ENCODE measurements around the gene CEACAM3. TPM values are rescaled to one million over a fixed set of nuclear protein-coding genes. Genes with fewer than 3 reads are reported as not detected.

The CEACAM3 gene
- polyA plus RNA-seq, 3 donors = 5.9 to 11.8 (median 11.3) TPM

- TF ChIP-seq CTCF (IDR thresholded peaks at IDR 0.05) = no peak
These were observed 5.4 kb downstream of the CEACAM3 start for GRCh38 chr19:41801792-41802211.

GRCh38 chr19:41802770-41803169 lies 6.4 kb downstream of the CEACAM3 start:
- WGBS (ENCODE audit: insufficient coverage) = 0% methylated on average over 1 of the region's 2 CpGs
- peak overlapping the region; percentile 90 to 95 for H3K27ac ChIP-seq (ENCODE audit: low read depth in 1 of 2, low read length in 2 of 2)
- H3K9ac ChIP-seq (ENCODE audit: insufficient read depth, low read length, poor library complexity, severe bottlenecking) = peak overlapping the region; percentile 51
- peaks cover 69 to 86% of the 10 kb centered on the region in 2 donors for H3K4me1 ChIP-seq (ENCODE audit: control insufficient read depth in 1 of 2, insufficient read depth in 2 of 2, low read length in 2 of 2)
- H3K79me2 ChIP-seq (ENCODE audit: insufficient read depth, low read length) = peaks cover 9% of the 10 kb centered on the region
- no peaks in the 10 kb centered on the region for H3K36me3 ChIP-seq (replicated peaks in 1 of 2; ENCODE audit: control insufficient read depth in 1 of 2, insufficient read depth in 2 of 2, low read length in 2 of 2)
- no peaks in the 10 kb centered on the region for H4K20me1 ChIP-seq (ENCODE audit: insufficient read depth, low read length)
- peaks cover 0 to 9% of the 10 kb centered on the region in 2 donors for H3K9me3 ChIP-seq (replicated peaks in 1 of 2; ENCODE audit: control insufficient read depth in 1 of 2, insufficient read depth in 1 of 2, low read length in 2 of 2)
- Mint-ChIP-seq H3K27ac (peak overlapping the region; percentile 92 to 98 (median 97)), H3K27me3 (ENCODE audit: low read depth in 3 of 3) (peaks cover 0 to 7% (median 3%) of the 10 kb centered on the region in 3 donors), H3K9me3 (peaks cover 5 to 13% (median 8%) of the 10 kb centered on the region in 7 donors), H3K4me3 (no peak overlapping the region), H3K4me1 (peaks cover 81% of the 10 kb centered on the region), H3K36me3 (peaks cover 22 to 49% of the 10 kb centered on the region in 2 donors)
- intact Hi-C loops (cut with micrococcal nuclease) = no loop called here
- no peaks in the 10 kb centered on the region for H3K27me3 ChIP-seq (ENCODE audit: control insufficient read depth in 2 of 2, insufficient read depth in 2 of 2, low read length in 2 of 2)
- H2AFZ ChIP-seq (ENCODE audit: insufficient read depth, low read depth, low read length, poor library complexity, severe bottlenecking) = peak overlapping the region; percentile 31
- peak overlapping the region in 1 of 3 experiments; percentile 47 for H3K4me3 ChIP-seq (replicated peaks in 1 of 3; ENCODE audit: low read depth in 2 of 3, low read length in 3 of 3)
- no peak for TF ChIP-seq CTCF (IDR thresholded peaks at IDR 0.05)
- peak overlapping the region; percentile 59 for H3K4me2 ChIP-seq (replicated peaks; ENCODE audit: extremely low read depth, low read length, poor library complexity, severe bottlenecking)
- no peak for DNase-seq

More at GRCh38 chr19:41801792-41802211, 5.4 kb downstream of the CEACAM3 start:
- Histone ChIP-seq H3K4me1 (ENCODE audit: control insufficient read depth in 1 of 2, insufficient read depth in 2 of 2, low read length in 2 of 2) (peaks cover 70 to 86% of the 10 kb centered on the region in 2 donors), H3K36me3 (replicated peaks in 1 of 2; ENCODE audit: control insufficient read depth in 1 of 2, insufficient read depth in 2 of 2, low read length in 2 of 2) (no peaks in the 10 kb centered on the region), H3K27me3 (ENCODE audit: control insufficient read depth in 2 of 2, insufficient read depth in 2 of 2, low read length in 2 of 2) (no peaks in the 10 kb centered on the region), H2AFZ (ENCODE audit: insufficient read depth, low read depth, low read length, poor library complexity, severe bottlenecking) (no peak overlapping the region), H3K9ac (ENCODE audit: insufficient read depth, low read length, poor library complexity, severe bottlenecking) (peak overlapping the region; percentile 51), H3K27ac (ENCODE audit: low read depth in 1 of 2, low read length in 2 of 2) (peak overlapping the region; percentile 90 to 95), H4K20me1 (ENCODE audit: insufficient read depth, low read length) (no peaks in the 10 kb centered on the region), H3K4me3 (replicated peaks in 1 of 3; ENCODE audit: low read depth in 2 of 3, low read length in 3 of 3) (peak overlapping the region in 1 of 3 experiments; percentile 47), H3K4me2 (replicated peaks; ENCODE audit: extremely low read depth, low read length, poor library complexity, severe bottlenecking) (peak overlapping the region; percentile 59), H3K9me3 (replicated peaks in 1 of 2; ENCODE audit: control insufficient read depth in 1 of 2, insufficient read depth in 1 of 2, low read length in 2 of 2) (peaks cover 0 to 9% of the 10 kb centered on the region in 2 donors), H3K79me2 (ENCODE audit: insufficient read depth, low read length) (peaks cover 9% of the 10 kb centered on the region)
- intact Hi-C loops (cut with micrococcal nuclease) = loop anchor here in 1 of 2 donors (1.0 kb wide), 1 partner anchor 8 kb away; no protein-coding TSS in a partner anchor
- H3K9me3 Mint-ChIP-seq = peaks cover 5 to 13% (median 8%) of the 10 kb centered on the region in 7 donors
- WGBS (ENCODE audit: insufficient coverage) = no CpG with 5 or more reads among the region's 2 CpGs
- H3K36me3 Mint-ChIP-seq = peaks cover 20 to 43% of the 10 kb centered on the region in 2 donors
- peaks cover 0 to 7% (median 3%) of the 10 kb centered on the region in 3 donors for H3K27me3 Mint-ChIP-seq (ENCODE audit: low read depth in 3 of 3)
- peak; percentile 77 to 92 (median 90) for DNase-seq
- H3K4me1 Mint-ChIP-seq = peaks cover 82% of the 10 kb centered on the region
- H3K4me3 Mint-ChIP-seq = peak overlapping the region in 1 of 2 donors; percentile 71
- peak overlapping the region; percentile 92 to 98 (median 97) for H3K27ac Mint-ChIP-seq
